ENCODE data around the gene KPNB1. TPM values are rescaled to one million over a fixed set of nuclear protein-coding genes. Genes with fewer than 3 reads are reported as not detected.

KPNB1 gene
- 166 TPM for total RNA-seq
- long read RNA-seq, full-length matches to known transcripts: 39 of 51 reads
- long read RNA-seq, partial matches to known transcripts: 9 of 51 reads
- long read RNA-seq, other reads (novel, unspliced or antisense): 3 of 51 reads

GRCh38 chr17:47649153-47649971 is at the start of gene KPNB1:
TSS of gene KPNB1 (plus strand) at chr17:47649919. CDS start at chr17:47650245, 326 bp downstream.
- peak; percentile 100 for DNase-seq (ENCODE audit: missing footprints)
- ATAC-seq: peak; percentile 91
- intact Hi-C loops (cut with DNase I): no loop called here

- intact Hi-C loops (cut with DNase I): no loop called here
- no peak for DNase-seq (ENCODE audit: missing footprints)
- ATAC-seq: no peak
Measured at GRCh38 chr17:47603830-47604597, 45.7 kb upstream of the KPNB1 start.

DNA sequence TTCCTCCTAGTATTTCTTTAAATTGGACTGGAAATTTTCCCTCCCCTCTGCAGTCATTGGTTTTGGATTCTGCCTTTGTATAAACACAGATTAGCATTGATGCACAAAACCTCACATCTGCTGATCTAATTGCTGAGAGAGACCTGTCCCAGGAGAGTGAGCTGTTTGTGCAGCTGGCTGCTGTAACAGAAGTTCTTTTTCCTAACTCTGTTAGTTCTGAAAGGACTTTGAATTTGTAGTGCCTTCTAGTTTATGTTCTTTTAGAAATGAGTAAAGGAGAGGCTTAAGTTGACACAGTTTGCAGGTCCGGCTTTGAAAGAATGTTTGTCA is 45.2 kb upstream of the KPNB1 start:
- intact Hi-C loops (cut with DNase I): no loop called here
- DNase-seq (ENCODE audit: missing footprints) (no peak), ATAC-seq (peak; percentile 93)

DNA sequence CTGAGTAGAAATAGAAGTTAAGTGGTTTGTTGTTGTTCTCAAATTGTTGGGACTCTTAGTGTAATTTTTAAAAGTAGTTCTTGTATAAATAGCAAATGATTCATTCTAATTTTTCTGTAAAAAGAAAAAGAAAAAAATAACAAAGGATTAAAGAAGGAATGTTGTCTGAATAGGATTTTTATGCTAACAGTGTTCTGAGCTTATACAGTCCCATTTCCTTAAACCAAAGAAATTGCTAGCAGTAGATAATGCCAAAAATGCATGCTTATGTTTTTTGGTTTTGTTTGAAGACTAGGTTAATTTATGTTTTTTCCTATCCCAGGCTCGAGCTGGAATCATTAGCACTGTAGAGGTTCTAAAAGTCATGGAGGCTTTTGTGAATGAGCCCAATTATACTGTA is 44.7 kb upstream of the KPNB1 start:
- DNase-seq (ENCODE audit: missing footprints) (no peak), ATAC-seq (no peak)
- intact Hi-C loops (cut with DNase I): no loop called here

GRCh38 chr17:47607481-47607880 is 42.2 kb upstream of the KPNB1 start:
- ATAC-seq: no peak
- DNase-seq (ENCODE audit: missing footprints): no peak
- intact Hi-C loops (cut with DNase I): no loop called here

DNA sequence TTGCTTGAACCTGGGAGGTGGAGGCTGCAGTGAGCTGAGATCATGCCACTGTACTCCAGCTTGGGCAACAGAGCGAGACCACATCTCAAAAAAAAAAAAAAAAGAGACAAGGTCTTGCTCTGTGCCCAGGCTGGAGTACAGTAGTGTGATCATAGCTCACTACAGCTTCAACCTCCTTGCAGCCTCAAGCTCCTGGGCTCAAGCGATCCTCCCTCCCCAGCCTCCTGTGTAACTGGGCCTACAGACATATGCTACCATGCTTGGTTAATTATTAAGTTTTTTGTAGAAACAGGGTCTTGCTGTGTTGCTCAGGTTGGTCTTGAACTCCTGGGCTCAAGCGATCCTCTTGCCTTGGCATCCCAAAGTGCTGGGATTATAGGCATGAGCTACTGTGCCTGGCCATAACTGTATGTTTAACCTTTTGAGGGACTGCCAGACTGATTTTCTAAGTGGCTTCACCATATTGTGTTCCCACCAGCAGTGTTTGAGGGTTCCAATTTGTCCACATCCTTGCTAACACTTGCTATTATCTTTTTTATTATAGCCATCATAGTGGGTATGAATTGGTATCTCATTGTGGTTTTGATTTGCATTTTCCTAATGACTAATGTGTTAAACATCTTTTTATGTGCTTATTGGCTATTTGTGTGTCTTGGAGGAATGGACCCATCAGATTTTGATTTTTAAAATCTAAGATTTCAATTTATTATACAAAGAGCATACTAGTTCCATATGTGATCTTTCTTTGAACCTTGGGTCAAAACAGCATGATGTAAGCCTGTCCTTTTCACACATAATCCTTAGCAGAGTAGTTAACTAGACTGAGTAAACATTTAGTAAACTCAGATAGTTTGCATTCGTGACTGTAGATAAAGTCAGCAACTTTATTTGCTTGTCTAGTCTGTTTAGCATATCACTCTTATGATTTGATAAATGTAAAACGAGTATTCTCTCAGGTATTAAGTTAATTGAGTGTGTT is 38.1 kb upstream of the KPNB1 start:
- intact Hi-C loops (cut with DNase I): loop anchor here (10.0 kb wide), 2 partner anchors 107 to 387 kb away; no protein-coding TSS in a partner anchor
- ATAC-seq (no peak), DNase-seq (ENCODE audit: missing footprints) (no peak)

GRCh38 chr17:47615766-47616424 is 33.8 kb upstream of the KPNB1 start:
- intact Hi-C loops (cut with DNase I): loop anchor here (10.0 kb wide), 2 partner anchors 111 to 391 kb away; no protein-coding TSS in a partner anchor
- peak; percentile 27 for ATAC-seq
- DNase-seq (ENCODE audit: missing footprints): no peak

DNA sequence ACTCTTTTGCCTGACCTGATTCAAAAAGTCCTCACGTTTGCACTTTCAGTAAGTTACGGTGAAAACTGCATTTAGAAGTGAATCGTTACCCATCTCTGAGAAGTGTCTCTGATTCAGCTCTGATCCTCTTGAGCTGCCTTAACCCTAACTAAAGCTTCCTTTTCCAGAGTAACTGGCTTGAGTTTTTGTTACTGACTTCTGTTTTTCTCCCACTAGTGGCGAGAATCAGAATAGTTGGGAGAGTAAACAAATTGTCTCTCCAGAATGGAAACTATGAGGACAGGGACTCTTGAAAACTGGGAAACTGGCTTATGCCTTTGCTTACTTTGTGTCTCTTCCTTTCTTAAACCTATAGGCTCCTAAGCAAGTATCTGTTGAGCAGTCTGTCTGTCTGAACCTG is 31.3 kb upstream of the KPNB1 start:
- DNase-seq (ENCODE audit: missing footprints) (no peak), ATAC-seq (no peak)
- intact Hi-C loops (cut with DNase I): loop anchor here (10.0 kb wide), 2 partner anchors 114 to 394 kb away; no protein-coding TSS in a partner anchor

DNA sequence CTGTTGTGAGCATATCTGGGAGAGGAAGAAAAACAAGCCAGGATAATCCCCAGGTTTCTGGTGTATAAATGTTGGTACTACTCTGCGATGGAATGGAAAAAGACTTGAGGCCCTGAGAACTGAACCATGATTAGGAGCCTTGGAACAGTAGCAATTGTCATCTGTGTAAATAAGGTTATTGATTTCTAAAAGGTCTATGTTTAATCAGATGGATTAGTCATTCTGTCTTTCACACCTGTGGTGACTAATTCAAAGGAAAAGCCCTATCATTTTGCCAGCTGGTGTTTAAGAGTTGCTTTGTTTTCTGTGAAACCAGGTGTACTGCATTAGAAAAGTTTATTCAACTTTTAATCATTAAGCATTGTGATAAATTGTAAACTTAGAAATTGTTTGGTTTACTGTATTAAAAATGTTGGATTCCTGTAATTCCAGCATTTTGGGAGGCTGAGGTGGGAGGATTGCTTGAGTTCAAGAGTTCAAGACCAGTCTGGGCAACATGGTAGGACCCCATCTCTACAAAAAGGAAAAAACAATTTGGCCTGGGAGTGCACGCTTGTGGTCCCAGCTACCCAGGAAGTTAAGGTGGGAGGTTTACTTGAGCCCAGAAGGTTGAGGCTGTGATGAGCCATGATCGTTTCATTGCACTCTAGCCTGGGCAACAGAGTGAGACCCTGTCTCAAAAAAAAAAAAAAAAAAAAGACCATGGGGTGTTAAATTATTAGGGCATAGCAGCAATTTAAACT is 29.0 kb upstream of the KPNB1 start:
- DNase-seq (ENCODE audit: missing footprints) (no peak), ATAC-seq (no peak)
- intact Hi-C loops (cut with DNase I): no loop called here

DNA sequence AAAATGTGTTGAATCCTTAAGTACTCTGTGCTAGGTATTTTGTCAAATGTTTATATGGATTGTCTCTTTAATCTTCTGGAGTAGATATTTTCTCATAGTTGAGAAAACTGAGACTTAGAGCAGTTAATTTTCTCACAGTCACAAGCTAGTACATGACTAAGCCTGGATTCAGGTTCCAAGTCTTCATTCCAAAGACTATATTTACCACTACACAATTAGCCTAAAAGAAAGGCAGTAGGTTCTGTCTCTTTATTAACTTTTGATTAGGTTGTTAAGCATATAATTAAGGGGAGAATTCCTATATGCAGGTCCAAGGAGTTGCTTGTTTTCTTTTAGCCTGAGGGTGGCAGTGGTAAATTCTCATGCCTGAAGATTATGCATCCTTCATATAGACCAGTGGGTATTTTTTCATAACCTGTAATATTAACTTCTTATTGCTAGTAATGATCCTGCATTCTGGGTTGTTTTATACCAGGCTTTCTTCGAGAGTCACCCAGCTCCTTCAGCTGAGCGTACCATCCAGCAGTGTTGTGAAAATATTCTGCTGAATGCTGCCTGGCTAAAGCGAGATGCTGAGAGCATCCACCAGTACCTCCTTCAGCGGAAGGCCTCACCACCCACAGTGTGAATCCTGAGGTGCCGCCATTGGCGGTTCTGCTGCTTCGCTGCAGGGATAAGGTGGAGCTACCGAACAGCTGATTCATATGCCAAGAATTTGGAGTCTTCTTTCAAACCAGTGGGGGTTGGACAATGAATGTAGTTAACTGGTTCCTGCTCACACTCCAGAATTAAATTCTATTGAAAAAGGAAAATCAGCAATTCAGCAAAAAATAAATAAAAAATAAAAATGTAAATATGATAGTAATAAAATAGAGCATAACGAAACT is 28.2 kb upstream of the KPNB1 start:
- intact Hi-C loops (cut with DNase I): no loop called here
- peak; percentile 55 for ATAC-seq

GRCh38 chr17:47622180-47622549 is 27.6 kb upstream of the KPNB1 start:
- intact Hi-C loops (cut with DNase I): no loop called here
- ATAC-seq (no peak), DNase-seq (ENCODE audit: missing footprints) (no peak)

More for the DNA sequence above, 28.2 kb upstream of the KPNB1 start:
- no peak for DNase-seq (ENCODE audit: missing footprints)

GRCh38 chr17:47624727-47625068 is 25.0 kb upstream of the KPNB1 start:
- DNase-seq (ENCODE audit: missing footprints) (no peak), ATAC-seq (no peak)
- intact Hi-C loops (cut with DNase I): no loop called here

DNA sequence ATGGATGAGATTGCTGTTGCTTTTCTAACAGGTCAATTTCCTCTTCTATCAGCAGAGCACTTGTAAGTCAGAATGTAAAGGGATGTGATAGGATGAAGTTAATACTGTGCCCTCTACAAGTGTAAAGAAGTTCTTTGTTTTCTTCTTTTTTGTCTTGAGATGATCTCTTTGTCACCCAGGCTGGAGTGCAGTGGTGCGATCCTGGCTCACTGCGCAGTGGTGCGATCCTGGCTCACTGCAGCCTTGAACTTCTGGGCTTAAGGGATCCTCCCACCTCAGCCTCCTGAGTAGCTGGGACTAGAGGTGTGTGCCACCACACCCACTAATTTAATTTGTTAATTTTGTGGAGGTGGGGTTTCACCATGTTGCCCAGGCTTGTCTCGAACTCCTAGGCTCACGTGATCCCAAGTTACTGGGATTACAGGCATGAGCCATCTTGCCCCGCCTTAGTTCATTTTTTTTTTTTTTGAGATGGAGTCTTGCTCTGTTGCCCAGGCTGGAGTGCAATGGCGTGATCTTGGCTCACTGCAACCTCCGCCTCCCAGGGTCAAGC is 21.6 kb upstream of the KPNB1 start:
- no peak for DNase-seq (ENCODE audit: missing footprints)
- intact Hi-C loops (cut with DNase I): no loop called here
- no peak for ATAC-seq

GRCh38 chr17:47629826-47630225 is 19.9 kb upstream of the KPNB1 start:
- intact Hi-C loops (cut with DNase I): no loop called here
- ATAC-seq: no peak
- DNase-seq (ENCODE audit: missing footprints): no peak

DNA sequence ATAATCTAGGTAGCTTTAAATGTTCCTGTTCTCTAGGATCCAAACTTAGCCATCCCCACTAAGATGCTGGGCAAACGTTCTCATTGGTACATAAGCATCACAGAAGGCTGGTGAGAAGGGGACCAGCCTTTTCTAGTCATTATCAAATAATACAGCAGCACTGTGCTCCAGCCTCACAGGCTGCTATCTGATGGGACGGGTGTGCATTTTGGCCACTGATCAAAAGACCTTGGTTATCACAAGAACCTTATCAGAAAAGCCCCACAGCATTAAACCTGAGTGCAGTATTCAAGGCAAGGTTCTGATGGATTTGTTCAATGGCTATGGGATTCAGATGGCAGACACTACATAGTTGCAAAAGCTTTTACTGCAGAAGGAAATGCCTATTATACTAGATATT is 19.1 kb upstream of the KPNB1 start:
- no peak for ATAC-seq

GRCh38 chr17:47632991-47633390 is 16.7 kb upstream of the KPNB1 start:
- intact Hi-C loops (cut with DNase I): no loop called here
- ATAC-seq (no peak), DNase-seq (ENCODE audit: missing footprints) (no peak)

More for the DNA sequence above, 19.1 kb upstream of the KPNB1 start:
- no peak for DNase-seq (ENCODE audit: missing footprints)
- intact Hi-C loops (cut with DNase I): no loop called here
